Measurements from ENCODE around the gene PCDHGC5.

The PCDHGC5 gene

GRCh38 chr5:141490771-141491170 lies 1.9 kb downstream of the PCDHGC5 start:
- no peak for DNase-seq (ENCODE audit: low read depth, low spot score)

- DNase-seq (ENCODE audit: low read depth, low spot score) = peak; percentile 57
These were observed 2.7 kb downstream of the PCDHGC5 start for GRCh38 chr5:141491323-141492167.

GRCh38 chr5:141492168-141492885 lies 3.4 kb downstream of the PCDHGC5 start:
- peak; percentile 57 for DNase-seq (ENCODE audit: low read depth, low spot score)

GRCh38 chr5:141493500-141494422 lies 4.9 kb downstream of the PCDHGC5 start:
- no peak for DNase-seq (ENCODE audit: low read depth, low spot score)

- peak; percentile 80 for DNase-seq (ENCODE audit: low read depth, low spot score)
These were observed 6.0 kb downstream of the PCDHGC5 start for GRCh38 chr5:141494761-141495452.

- no peak for DNase-seq (ENCODE audit: low read depth, low spot score)
These were observed 6.6 kb downstream of the PCDHGC5 start for GRCh38 chr5:141495453-141495811.

GRCh38 chr5:141496038-141496437 lies 7.2 kb downstream of the PCDHGC5 start:
- DNase-seq (ENCODE audit: low read depth, low spot score) = peak; percentile 90

- no peak for DNase-seq (ENCODE audit: low read depth, low spot score)
These were observed 12.9 kb downstream of the PCDHGC5 start for GRCh38 chr5:141501761-141502160.

- DNase-seq (ENCODE audit: low read depth, low spot score) = no peak
These were observed 14.8 kb downstream of the PCDHGC5 start for GRCh38 chr5:141503681-141504080.

GRCh38 chr5:141504216-141504615 lies 15.3 kb downstream of the PCDHGC5 start:
- DNase-seq (ENCODE audit: low read depth, low spot score) = no peak

- DNase-seq (ENCODE audit: low read depth, low spot score) = no peak
These were observed 17.7 kb downstream of the PCDHGC5 start for GRCh38 chr5:141506381-141507155.

- peak; percentile 60 for DNase-seq (ENCODE audit: low read depth, low spot score)
These were observed 18.7 kb downstream of the PCDHGC5 start for GRCh38 chr5:141507387-141508091.

GRCh38 chr5:141508440-141508797 lies 19.5 kb downstream of the PCDHGC5 start:
- no peak for DNase-seq (ENCODE audit: low read depth, low spot score)

- DNase-seq (ENCODE audit: low read depth, low spot score) = peak; percentile 78
These were observed 20.1 kb downstream of the PCDHGC5 start for GRCh38 chr5:141508798-141509611.

GRCh38 chr5:141510160-141510559 lies 21.3 kb downstream of the PCDHGC5 start:
- no peak for DNase-seq (ENCODE audit: low read depth, low spot score)

- no peak for DNase-seq (ENCODE audit: low read depth, low spot score)
These were observed 22.1 kb downstream of the PCDHGC5 start for GRCh38 chr5:141510850-141511601.

GRCh38 chr5:141511771-141512325 lies 23.0 kb downstream of the PCDHGC5 start:
- no peak for DNase-seq (ENCODE audit: low read depth, low spot score)

- DNase-seq (ENCODE audit: low read depth, low spot score) = peak; percentile 94
These were observed 23.6 kb downstream of the PCDHGC5 start for GRCh38 chr5:141512390-141512910.
